ENCODE measurements around the gene TMEM62.
"Not testable (repeated sequence)": the region's sequence is repeated elsewhere in the genome, so short reads cannot be mapped to it uniquely, and the experiment has no call there.

TMEM62 gene

DNA sequence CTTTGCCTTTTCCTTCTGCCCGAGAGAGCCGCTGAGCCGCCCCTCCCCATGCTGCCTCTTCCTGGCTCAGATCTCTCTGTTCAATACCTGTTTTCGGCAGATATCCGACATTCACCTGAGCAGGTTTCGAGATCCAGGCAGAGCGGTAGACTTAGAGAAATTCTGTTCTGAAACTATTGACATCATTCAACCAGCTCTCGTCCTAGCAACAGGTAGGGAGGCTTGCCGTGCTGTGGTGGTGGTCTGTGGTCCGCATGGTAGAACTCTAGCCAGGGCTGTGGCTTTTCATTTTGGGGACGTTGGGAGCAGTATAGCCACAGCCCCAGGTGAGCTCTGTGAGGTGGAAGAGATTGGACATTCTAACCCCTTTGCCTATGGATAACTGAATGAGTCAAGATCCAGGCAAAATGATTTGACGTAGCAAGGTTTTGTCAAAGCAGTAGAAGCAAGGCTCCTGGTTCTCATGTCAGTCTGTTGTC lies 810 bp downstream of the TMEM62 start:
- DNase-seq (ENCODE audit: insufficient read length, low spot score) = no peak
- TF ChIP-seq SPI1 (IDR thresholded peaks at IDR 0.05; ENCODE audit: low read depth, low read length) = no peak
- TF ChIP-seq TAF1 (IDR thresholded peaks at IDR 0.05; ENCODE audit: low read depth, low read length) = no peak
- no peak for TF ChIP-seq POU2F2 (IDR thresholded peaks at IDR 0.05; ENCODE audit: low read depth, low read length)
- TF ChIP-seq PAX5 (IDR thresholded peaks at IDR 0.05; ENCODE audit: insufficient read depth, low read length, severe bottlenecking) = no peak
- peak; percentile 78 for FAIRE-seq

DNA sequence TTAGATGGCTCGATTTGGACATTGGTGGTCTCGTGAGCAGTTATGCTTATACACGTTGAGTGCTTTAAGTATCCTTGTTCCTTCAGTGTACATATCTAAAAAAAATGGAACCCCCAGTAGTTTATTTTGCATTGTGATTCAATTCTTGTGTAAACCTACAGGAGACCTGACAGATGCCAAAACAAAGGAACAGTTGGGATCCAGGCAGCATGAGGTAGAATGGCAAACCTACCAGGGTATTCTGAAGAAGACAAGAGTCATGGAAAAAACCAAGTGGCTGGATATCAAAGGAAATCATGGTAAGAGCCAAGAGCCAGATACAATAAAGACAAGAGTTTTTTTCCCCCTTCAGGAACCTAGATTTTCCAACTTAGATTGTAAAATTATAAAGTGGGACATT lies 2.0 kb downstream of the TMEM62 start:
- no peak for DNase-seq (ENCODE audit: insufficient read length, low spot score)
- TF ChIP-seq TAF1 (IDR thresholded peaks at IDR 0.05; ENCODE audit: low read depth, low read length) = no peak
- no peak for TF ChIP-seq POLR2A (IDR thresholded peaks at IDR 0.05; ENCODE audit: low read depth, low read length)
- TF ChIP-seq SPI1 (IDR thresholded peaks at IDR 0.05; ENCODE audit: low read depth, low read length) = no peak
- no peak for TF ChIP-seq POLR2AphosphoS5 (IDR thresholded peaks at IDR 0.05; ENCODE audit: low read depth, low read length)
- TF ChIP-seq PAX5 (IDR thresholded peaks at IDR 0.05; ENCODE audit: insufficient read depth, low read length, severe bottlenecking) = no peak
- TF ChIP-seq POU2F2 (IDR thresholded peaks at IDR 0.05; ENCODE audit: low read depth, low read length) = no peak
- no peak for FAIRE-seq

DNA sequence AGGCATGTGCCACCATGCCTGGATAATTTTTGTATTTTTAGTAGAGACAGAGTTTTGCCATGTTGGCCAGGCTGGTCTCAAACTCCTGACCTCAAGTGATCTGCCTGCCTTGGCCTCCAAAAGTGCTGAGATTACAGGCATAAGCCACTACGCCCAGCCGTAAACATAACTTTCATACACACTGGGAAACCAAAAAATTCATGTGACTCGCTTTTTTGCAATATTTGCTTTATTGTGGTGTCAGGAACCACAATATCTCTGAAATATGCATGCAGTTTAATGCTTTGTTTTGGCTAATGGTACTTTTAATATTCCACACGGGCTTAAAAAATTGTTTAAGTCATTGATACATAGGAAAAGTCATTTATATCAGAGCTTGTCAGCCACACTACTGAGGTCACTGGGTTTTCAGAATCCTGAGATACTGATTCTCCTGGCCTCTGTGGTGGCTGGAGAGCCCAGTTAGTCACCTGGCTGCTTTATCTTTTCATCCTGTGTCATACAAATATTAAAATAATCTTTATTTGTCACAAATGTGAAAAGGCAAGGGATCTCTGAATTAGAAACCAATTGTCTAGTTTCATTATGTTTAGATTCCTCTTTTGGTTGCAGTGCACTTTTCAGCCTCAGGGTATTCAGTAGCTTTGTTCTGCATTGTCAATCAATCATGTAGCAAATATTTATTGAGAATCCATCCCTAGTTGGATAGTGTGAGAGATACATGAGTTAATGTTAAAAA lies 10.0 kb downstream of the TMEM62 start:
- peak; percentile 33 for FAIRE-seq
- DNase-seq (ENCODE audit: insufficient read length, low spot score) = no peak
- TF ChIP-seq TAF1 (IDR thresholded peaks at IDR 0.05; ENCODE audit: low read depth, low read length) (no peak), POLR2A (IDR thresholded peaks at IDR 0.05; ENCODE audit: low read depth, low read length) (no peak), PAX5 (IDR thresholded peaks at IDR 0.05; ENCODE audit: insufficient read depth, low read length, severe bottlenecking) (no peak), POU2F2 (IDR thresholded peaks at IDR 0.05; ENCODE audit: low read depth, low read length) (no peak), SPI1 (IDR thresholded peaks at IDR 0.05; ENCODE audit: low read depth, low read length) (no peak), POLR2AphosphoS5 (IDR thresholded peaks at IDR 0.05; ENCODE audit: low read depth, low read length) (no peak)

DNA sequence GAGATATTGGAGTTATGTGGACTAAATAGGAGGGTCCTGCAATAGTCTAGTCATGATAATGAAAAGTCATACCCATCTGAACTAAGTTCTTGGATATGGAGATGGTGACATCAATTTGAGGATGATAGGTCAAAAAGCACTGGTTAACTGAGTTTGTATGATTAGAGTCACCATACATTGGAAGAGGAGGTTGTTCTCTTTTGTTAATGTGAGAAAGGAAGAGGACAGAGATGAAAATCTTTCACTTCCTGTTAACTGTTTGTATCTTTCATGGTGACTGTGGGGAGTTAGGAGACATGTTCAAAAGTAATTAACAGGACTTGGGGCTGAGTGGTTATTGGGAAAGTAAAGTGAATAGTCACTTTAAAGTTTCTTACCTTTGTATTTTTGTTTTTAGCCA lies 11.1 kb downstream of the TMEM62 start:
- FAIRE-seq = peak; percentile 69
- peak; percentile 83 for TF ChIP-seq SPI1 (IDR thresholded peaks at IDR 0.05; ENCODE audit: low read depth, low read length)
- TF ChIP-seq POU2F2 (IDR thresholded peaks at IDR 0.05; ENCODE audit: low read depth, low read length) = no peak
- DNase-seq (ENCODE audit: insufficient read length, low spot score) = no peak

DNA sequence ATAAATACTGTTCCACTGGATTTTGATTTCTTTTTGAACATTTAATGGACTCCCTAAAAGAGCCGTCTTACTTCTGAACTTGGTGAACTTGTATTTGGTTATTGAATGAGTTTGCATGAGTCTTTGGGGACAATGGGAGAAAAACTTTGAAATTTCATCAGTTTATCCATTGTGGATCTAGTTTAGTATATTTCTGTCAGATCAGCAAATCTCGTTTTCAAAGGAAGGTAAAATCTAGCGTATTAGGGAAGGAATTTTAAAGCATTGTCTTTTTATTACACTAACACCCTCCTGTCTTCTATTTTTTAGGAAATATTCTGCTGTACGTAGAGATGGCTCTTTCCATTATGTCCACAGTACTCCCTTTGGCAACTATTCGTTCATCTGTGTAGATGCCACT lies 12.8 kb downstream of the TMEM62 start:
- DNase-seq (ENCODE audit: insufficient read length, low spot score) (no peak), FAIRE-seq (no peak)
- no peak for TF ChIP-seq TAF1 (IDR thresholded peaks at IDR 0.05; ENCODE audit: low read depth, low read length)
- TF ChIP-seq POU2F2 (IDR thresholded peaks at IDR 0.05; ENCODE audit: low read depth, low read length) = no peak
- TF ChIP-seq POLR2AphosphoS5 (IDR thresholded peaks at IDR 0.05; ENCODE audit: low read depth, low read length) = no peak
- TF ChIP-seq SPI1 (IDR thresholded peaks at IDR 0.05; ENCODE audit: low read depth, low read length) = no peak
- TF ChIP-seq PAX5 (IDR thresholded peaks at IDR 0.05; ENCODE audit: insufficient read depth, low read length, severe bottlenecking) = no peak

DNA sequence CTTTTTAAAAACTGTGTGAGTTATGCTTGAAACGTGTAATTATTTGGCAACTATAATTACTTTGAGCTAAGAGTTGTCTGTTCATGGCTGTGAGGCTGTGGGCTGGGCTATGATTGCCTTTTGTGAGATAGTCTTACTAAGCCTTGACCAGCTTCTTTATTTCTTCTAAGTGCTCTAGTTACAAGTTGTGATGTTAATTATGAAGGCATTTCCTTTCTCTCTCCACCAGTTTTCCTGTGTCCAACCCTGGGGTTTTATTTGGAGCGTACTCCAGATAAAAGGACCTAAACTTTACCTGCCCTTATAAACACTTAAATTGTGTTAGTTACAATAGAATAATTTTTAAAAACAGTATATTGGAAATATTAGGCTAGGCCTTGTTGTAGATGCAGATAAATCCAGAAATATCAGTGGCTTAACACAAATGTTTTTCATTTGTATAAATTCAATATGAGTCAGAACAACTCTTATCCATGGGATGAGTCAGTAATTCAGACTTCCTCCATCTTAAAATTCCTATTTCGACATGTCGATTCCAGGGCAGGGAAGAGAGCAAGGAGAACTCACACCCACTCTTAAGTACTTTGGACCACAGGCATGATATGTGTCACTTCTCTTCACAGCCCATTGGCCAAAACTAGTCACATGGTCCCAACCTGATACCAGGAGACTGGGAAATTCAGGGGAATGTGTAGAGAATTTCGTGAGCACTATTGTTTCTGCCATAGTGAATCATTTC lies 17.0 kb downstream of the TMEM62 start:
- DNase-seq (ENCODE audit: insufficient read length, low spot score) (no peak), FAIRE-seq (no peak)
- no peak for TF ChIP-seq POLR2AphosphoS5 (IDR thresholded peaks at IDR 0.05; ENCODE audit: low read depth, low read length)

DNA sequence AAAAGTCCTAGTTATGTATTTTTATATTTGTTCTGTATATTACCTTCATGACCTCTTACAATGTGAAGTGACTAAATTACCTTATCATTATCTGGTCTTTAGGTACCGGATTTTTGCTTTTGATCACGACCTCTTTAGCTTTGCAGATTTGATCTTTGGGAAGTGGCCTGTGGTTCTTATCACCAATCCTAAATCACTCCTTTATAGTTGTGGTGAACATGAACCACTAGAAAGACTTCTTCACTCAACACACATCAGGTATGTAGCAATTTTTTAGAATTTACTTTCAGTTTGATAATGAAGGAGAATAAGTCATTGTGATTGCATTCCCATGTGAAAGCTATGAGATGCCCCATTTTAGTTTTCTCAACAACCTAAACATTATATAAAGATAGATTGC lies 18.3 kb downstream of the TMEM62 start:
- no peak for DNase-seq (ENCODE audit: insufficient read length, low spot score)
- no peak for TF ChIP-seq TAF1 (IDR thresholded peaks at IDR 0.05; ENCODE audit: low read depth, low read length)
- TF ChIP-seq POU2F2 (IDR thresholded peaks at IDR 0.05; ENCODE audit: low read depth, low read length) = no peak
- TF ChIP-seq PAX5 (IDR thresholded peaks at IDR 0.05; ENCODE audit: insufficient read depth, low read length, severe bottlenecking) = no peak
- no peak for TF ChIP-seq SPI1 (IDR thresholded peaks at IDR 0.05; ENCODE audit: low read depth, low read length)
- TF ChIP-seq POLR2AphosphoS5 (IDR thresholded peaks at IDR 0.05; ENCODE audit: low read depth, low read length) = no peak
- no peak for TF ChIP-seq POLR2A (IDR thresholded peaks at IDR 0.05; ENCODE audit: low read depth, low read length)
- FAIRE-seq = no peak

DNA sequence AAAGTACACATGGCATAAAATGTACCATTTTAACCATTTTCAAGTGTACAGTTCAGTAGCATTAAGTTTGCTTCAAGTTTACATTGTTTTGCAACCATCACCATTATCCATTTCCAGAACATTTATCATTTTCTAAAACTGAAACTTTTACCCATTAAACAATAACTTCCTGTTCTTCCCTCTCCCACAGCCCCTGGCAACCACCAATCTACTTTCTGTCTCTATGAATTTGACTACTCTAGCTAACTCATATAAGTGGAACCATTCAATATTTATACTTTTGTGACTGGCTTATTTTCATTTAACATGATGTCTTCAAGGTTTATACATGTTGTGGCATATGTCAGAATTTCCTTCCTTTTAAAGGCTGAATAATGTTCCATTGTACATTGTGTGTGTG lies 19.9 kb downstream of the TMEM62 start:
- TF ChIP-seq POLR2AphosphoS5 (IDR thresholded peaks at IDR 0.05; ENCODE audit: low read depth, low read length) = no peak
- no peak for TF ChIP-seq TAF1 (IDR thresholded peaks at IDR 0.05; ENCODE audit: low read depth, low read length)
- no peak for TF ChIP-seq SPI1 (IDR thresholded peaks at IDR 0.05; ENCODE audit: low read depth, low read length)
- no peak for TF ChIP-seq POU2F2 (IDR thresholded peaks at IDR 0.05; ENCODE audit: low read depth, low read length)
- no peak for TF ChIP-seq PAX5 (IDR thresholded peaks at IDR 0.05; ENCODE audit: insufficient read depth, low read length, severe bottlenecking)
- no peak for TF ChIP-seq POLR2A (IDR thresholded peaks at IDR 0.05; ENCODE audit: low read depth, low read length)
- DNase-seq (ENCODE audit: insufficient read length, low spot score) (no peak), FAIRE-seq (no peak)

GRCh38 chr15:43165801-43166325 lies 32.5 kb downstream of the TMEM62 start:
- DNase-seq (ENCODE audit: insufficient read length, low spot score) = no peak
- no peak for FAIRE-seq
- TF ChIP-seq POU2F2 (IDR thresholded peaks at IDR 0.05; ENCODE audit: low read depth, low read length) (no peak), TAF1 (IDR thresholded peaks at IDR 0.05; ENCODE audit: low read depth, low read length) (no peak), POLR2A (IDR thresholded peaks at IDR 0.05; ENCODE audit: low read depth, low read length) (no peak), POLR2AphosphoS5 (IDR thresholded peaks at IDR 0.05; ENCODE audit: low read depth, low read length) (no peak), SPI1 (IDR thresholded peaks at IDR 0.05; ENCODE audit: low read depth, low read length) (no peak), PAX5 (IDR thresholded peaks at IDR 0.05; ENCODE audit: insufficient read depth, low read length, severe bottlenecking) (no peak)

- FAIRE-seq; DNase-seq (ENCODE audit: insufficient read length, low spot score): not testable (repeated sequence)
Measured at GRCh38 chr15:43167261-43167660, 33.9 kb downstream of the TMEM62 start.
